Gastroesophageal sphincter (tissue), 4 donors: ENCODE data around the gene MND1. TPM values are rescaled to one million over a fixed set of nuclear protein-coding genes. Genes with fewer than 3 reads are reported as not detected.

ENCODE experiments used
- ATAC-seq: fragments of 150-250 bp; one replicate; pipeline ENCODE4 v1.9.1; 2016; ENCODE audit warnings: mild to moderate bottlenecking, moderate library complexity
- H3K27ac ChIP-seq, 4 donors: fragments of 200-600 bp; sonication (generic) in 3 of 4; 1 replicate in 3 of 4; 2 replicates in 1 of 4; pipeline ENCODE4 v1.5.1; 2016 to 2019
- H3K27me3 ChIP-seq: fragments of 200-600 bp; sonication (generic); one replicate; pipeline ENCODE4 v1.5.1; 2019
- H3K36me3 ChIP-seq, 2 donors: fragments of 200-600 bp; sonication (generic); one replicate each; pipeline ENCODE4 v1.5.1; 2019; ENCODE audit warnings: control low read depth in 1 of 2
- H3K4me1 ChIP-seq, 3 donors: fragments of 200-600 bp; sonication (generic); 1 replicate in 2 of 3; 2 replicates in 1 of 3; pipeline ENCODE4 v1.5.1; 2016 to 2019; ENCODE audit warnings: control low read depth in 2 of 3
- H3K4me3 ChIP-seq, 2 donors: fragments of 200-600 bp; sonication (generic); one replicate each; pipeline ENCODE4 v1.5.1; 2019; ENCODE audit warnings: mild to moderate bottlenecking in 1 of 2, moderate library complexity in 1 of 2
- H3K9me3 ChIP-seq, 3 donors: fragments of 200-600 bp; sonication (generic); one replicate each; pipeline ENCODE4 v1.5.1; 2017 to 2019; ENCODE audit warnings: control low read depth in 2 of 3
- CTCF ChIP-seq, 4 experiments: fragments of 200-600 bp in 2 of 4; fragments of 450-650 bp in 2 of 4; sonication (generic) in 1 of 4; IDR thresholded peaks; one replicate each; pipeline ENCODE4 v1.5.1; 2017 to 2019; ENCODE audit warnings: antibody characterized with exemption in 4 of 4, mild to moderate bottlenecking in 2 of 4, moderate library complexity in 2 of 4
- EP300 ChIP-seq: sonication (generic); formaldehyde crosslinking; IDR thresholded peaks from one replicate; pipeline ENCODE4 v1.6.1; 2017; ENCODE audit warnings: antibody characterized with exemption, mild to moderate bottlenecking
- POLR2A ChIP-seq, 2 donors: fragments of 450-650 bp; IDR thresholded peaks; one replicate each; pipeline ENCODE4 v1.6.1; 2017; ENCODE audit warnings: antibody characterized with exemption in 2 of 2, mild to moderate bottlenecking in 2 of 2, moderate library complexity in 1 of 2
- POLR2AphosphoS5 ChIP-seq: sonication (generic); formaldehyde crosslinking; IDR thresholded peaks from one replicate; pipeline ENCODE4 v1.6.1; 2017; ENCODE audit warnings: antibody characterized with exemption
- WGBS, 2 donors: methylation state at CpG; one replicate each; pipeline ENCODE4 v1.1.5; 2018; ENCODE audit warnings: low coverage in 1 of 2; 5-methylcytosine and 5-hydroxymethylcytosine counted together
- total RNA-seq, 4 donors: library from RNA; depleted of rRNA; stranded (reverse); fragments of >200 nt; gene quantifications; one replicate each; pipeline ENCODE4 v1.1.0, GENCODE V29; 2016

MND1 gene
- total RNA-seq, 4 donors from 2014 or later, result 0.78 to 4.8 (median 1.2) TPM; not detected in 1

- H3K36me3 ChIP-seq, result peaks cover 0 to 74% of the 10 kb centered on the region in 2 donors
- H3K4me3 ChIP-seq, result no peak overlapping the region
- no peak for TF ChIP-seq EP300
- no peak for TF ChIP-seq POLR2AphosphoS5
- TF ChIP-seq CTCF (IDR thresholded peaks at IDR 0.05), result no peak
- no peak for TF ChIP-seq POLR2A (IDR thresholded peaks at IDR 0.05)
- H3K9me3 ChIP-seq, result no peaks in the 10 kb centered on the region
- no peaks in the 10 kb centered on the region for H3K4me1 ChIP-seq
- H3K27me3 ChIP-seq, result no peaks in the 10 kb centered on the region
- no peak for ATAC-seq
- 92% methylated on average over 2 of the region's 2 CpGs; no CpG with 5 or more reads in 1 of the 2 donors for WGBS, 2 donors
- H3K27ac ChIP-seq, result no peak overlapping the region
Observed at GRCh38 chr4:153325558-153325957, 18.9 kb upstream of the MND1 start.

GRCh38 chr4:153326513-153326912 is 18.0 kb upstream of the MND1 start:
- WGBS, 2 donors, result 91% methylated on average over 11 of the region's 11 CpGs
- Histone ChIP-seq H3K4me1 (no peaks in the 10 kb centered on the region), H3K4me3 (no peak overlapping the region), H3K27me3 (no peaks in the 10 kb centered on the region), H3K9me3 (no peaks in the 10 kb centered on the region), H3K27ac (no peak overlapping the region), H3K36me3 (peaks cover 0 to 73% of the 10 kb centered on the region in 2 donors)
- TF ChIP-seq EP300 (no peak), CTCF (IDR thresholded peaks at IDR 0.05) (no peak), POLR2A (IDR thresholded peaks at IDR 0.05) (no peak), POLR2AphosphoS5 (no peak)
- ATAC-seq, result no peak

- Histone ChIP-seq H3K9me3 (no peaks in the 10 kb centered on the region), H3K4me3 (no peak overlapping the region), H3K27ac (no peak overlapping the region), H3K4me1 (no peaks in the 10 kb centered on the region), H3K27me3 (no peaks in the 10 kb centered on the region), H3K36me3 (peaks cover 0 to 71% of the 10 kb centered on the region in 2 donors)
- 83 to 100% methylated on average over 1 of the region's 1 CpG for WGBS, 2 donors
- no peak for ATAC-seq
- TF ChIP-seq POLR2AphosphoS5, result no peak
- no peak for TF ChIP-seq POLR2A (IDR thresholded peaks at IDR 0.05)
- no peak for TF ChIP-seq CTCF (IDR thresholded peaks at IDR 0.05)
- no peak for TF ChIP-seq EP300
Observed at GRCh38 chr4:153327247-153327646, 17.2 kb upstream of the MND1 start.

- Histone ChIP-seq H3K36me3 (peaks cover 0 to 58% of the 10 kb centered on the region in 2 donors), H3K4me1 (no peaks in the 10 kb centered on the region), H3K4me3 (no peak overlapping the region), H3K9me3 (no peaks in the 10 kb centered on the region), H3K27me3 (no peaks in the 10 kb centered on the region), H3K27ac (no peak overlapping the region)
- ATAC-seq, result no peak
- WGBS, 2 donors, result 97 to 100% methylated on average over 1 to 2 of the region's 2 CpGs
- TF ChIP-seq POLR2A (IDR thresholded peaks at IDR 0.05), result no peak
- no peak for TF ChIP-seq EP300
Observed at GRCh38 chr4:153332936-153333335, 11.6 kb upstream of the MND1 start.

GRCh38 chr4:153333874-153334273 is 10.6 kb upstream of the MND1 start:
- peaks cover 0 to 53% of the 10 kb centered on the region in 2 donors for H3K36me3 ChIP-seq
- H3K27ac ChIP-seq, result no peak overlapping the region
- no peak for ATAC-seq
- no peak for TF ChIP-seq CTCF (IDR thresholded peaks at IDR 0.05)
- no peak for TF ChIP-seq EP300
- no peak for TF ChIP-seq POLR2A (IDR thresholded peaks at IDR 0.05)
- no peak for TF ChIP-seq POLR2AphosphoS5
- no peaks in the 10 kb centered on the region for H3K27me3 ChIP-seq
- no peak overlapping the region for H3K4me3 ChIP-seq
- no peaks in the 10 kb centered on the region for H3K9me3 ChIP-seq
- H3K4me1 ChIP-seq, result no peaks in the 10 kb centered on the region
